Measurements from ENCODE around the gene BRK1.
A peak's percentile ranks its signal among the peaks of the same experiment; 100 is the strongest.
"Not testable (repeated sequence)": the region's sequence is repeated elsewhere in the genome, so short reads cannot be mapped to it uniquely, and the experiment has no call there.

BRK1 gene

GRCh38 chr3:10160925-10161324, 45.5 kb downstream of the BRK1 start:
- no peaks in the 10 kb centered on the region for H3K79me2 ChIP-seq (ENCODE audit: insufficient read depth, low read depth)
- H3K4me2 ChIP-seq, result no peak overlapping the region
- H3K9ac ChIP-seq, result no peak overlapping the region
- H2AFZ ChIP-seq (ENCODE audit: low read depth), result no peak overlapping the region
- TF ChIP-seq, protein P1, sequence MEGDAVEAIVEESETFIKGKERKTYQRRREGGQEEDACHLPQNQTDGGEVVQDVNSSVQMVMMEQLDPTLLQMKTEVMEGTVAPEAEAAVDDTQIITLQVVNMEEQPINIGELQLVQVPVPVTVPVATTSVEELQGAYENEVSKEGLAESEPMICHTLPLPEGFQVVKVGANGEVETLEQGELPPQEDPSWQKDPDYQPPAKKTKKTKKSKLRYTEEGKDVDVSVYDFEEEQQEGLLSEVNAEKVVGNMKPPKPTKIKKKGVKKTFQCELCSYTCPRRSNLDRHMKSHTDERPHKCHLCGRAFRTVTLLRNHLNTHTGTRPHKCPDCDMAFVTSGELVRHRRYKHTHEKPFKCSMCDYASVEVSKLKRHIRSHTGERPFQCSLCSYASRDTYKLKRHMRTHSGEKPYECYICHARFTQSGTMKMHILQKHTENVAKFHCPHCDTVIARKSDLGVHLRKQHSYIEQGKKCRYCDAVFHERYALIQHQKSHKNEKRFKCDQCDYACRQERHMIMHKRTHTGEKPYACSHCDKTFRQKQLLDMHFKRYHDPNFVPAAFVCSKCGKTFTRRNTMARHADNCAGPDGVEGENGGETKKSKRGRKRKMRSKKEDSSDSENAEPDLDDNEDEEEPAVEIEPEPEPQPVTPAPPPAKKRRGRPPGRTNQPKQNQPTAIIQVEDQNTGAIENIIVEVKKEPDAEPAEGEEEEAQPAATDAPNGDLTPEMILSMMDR (conservative IDR thresholded peaks at IDR 0.05; ENCODE audit: low read depth, low read length), result no peak
- H3K4me3 ChIP-seq (IDR thresholded peaks at IDR 0.05; ENCODE audit: insufficient read depth, low read depth, low read length), result no peak overlapping the region
- no peaks in the 10 kb centered on the region for H3K36me3 ChIP-seq (ENCODE audit: insufficient read depth)
- no peaks in the 10 kb centered on the region for H3K27me3 ChIP-seq (ENCODE audit: insufficient read depth, low read depth)
- no peaks in the 10 kb centered on the region for H4K20me1 ChIP-seq (ENCODE audit: insufficient read depth)
- H3K4me1 ChIP-seq (ENCODE audit: low read depth, poor library complexity, severe bottlenecking), result no peaks in the 10 kb centered on the region
- H3K27ac ChIP-seq, result no peak overlapping the region

DNA sequence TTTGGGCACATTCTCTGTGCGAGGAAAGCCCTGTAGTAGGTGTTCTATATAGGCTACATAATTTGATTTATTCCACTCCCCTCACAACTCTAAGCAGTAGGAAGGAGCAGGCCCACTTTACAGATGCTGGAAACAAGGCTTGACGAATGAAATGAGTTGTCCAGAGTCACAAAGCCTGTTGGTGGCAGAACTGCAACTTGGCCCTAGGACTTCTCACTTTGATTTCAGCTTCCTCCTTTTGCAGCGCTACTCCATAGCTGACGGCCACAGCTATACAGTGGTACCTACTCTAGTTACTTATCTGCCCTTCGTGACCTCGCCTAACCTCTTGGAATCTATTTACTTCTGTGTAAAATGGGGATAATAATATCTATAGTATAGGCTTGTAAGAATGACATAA, 46.7 kb downstream of the BRK1 start:
- H3K36me3 ChIP-seq (ENCODE audit: insufficient read depth), result no peaks in the 10 kb centered on the region
- H3K27ac ChIP-seq, result no peak overlapping the region
- no peak overlapping the region for H3K9ac ChIP-seq
- H4K20me1 ChIP-seq (ENCODE audit: insufficient read depth), result no peaks in the 10 kb centered on the region
- H2AFZ ChIP-seq (ENCODE audit: low read depth), result no peak overlapping the region
- H3K4me2 ChIP-seq, result no peak overlapping the region
- no peak overlapping the region for H3K4me3 ChIP-seq (IDR thresholded peaks at IDR 0.05; ENCODE audit: insufficient read depth, low read depth, low read length)
- no peaks in the 10 kb centered on the region for H3K79me2 ChIP-seq (ENCODE audit: insufficient read depth, low read depth)
- no peaks in the 10 kb centered on the region for H3K27me3 ChIP-seq (ENCODE audit: insufficient read depth, low read depth)
- H3K4me1 ChIP-seq (ENCODE audit: low read depth, poor library complexity, severe bottlenecking), result no peaks in the 10 kb centered on the region
- TF ChIP-seq, protein P1 (conservative IDR thresholded peaks at IDR 0.05; ENCODE audit: low read depth, low read length), result no peak

GRCh38 chr3:10164201-10164545, 48.7 kb downstream of the BRK1 start:
- peak overlapping the region; percentile 26; the same call in 1 of the 2 replicates for H2AFZ ChIP-seq (ENCODE audit: low read depth)
- not testable (repeated sequence) for H3K27ac ChIP-seq; H3K4me3 ChIP-seq (IDR thresholded peaks at IDR 0.05; ENCODE audit: insufficient read depth, low read depth, low read length); H3K27me3 ChIP-seq (ENCODE audit: insufficient read depth, low read depth); H3K9ac ChIP-seq; H3K4me1 ChIP-seq (ENCODE audit: low read depth, poor library complexity, severe bottlenecking); H4K20me1 ChIP-seq (ENCODE audit: insufficient read depth); H3K36me3 ChIP-seq (ENCODE audit: insufficient read depth); H3K4me2 ChIP-seq; H3K79me2 ChIP-seq (ENCODE audit: insufficient read depth, low read depth)

DNA sequence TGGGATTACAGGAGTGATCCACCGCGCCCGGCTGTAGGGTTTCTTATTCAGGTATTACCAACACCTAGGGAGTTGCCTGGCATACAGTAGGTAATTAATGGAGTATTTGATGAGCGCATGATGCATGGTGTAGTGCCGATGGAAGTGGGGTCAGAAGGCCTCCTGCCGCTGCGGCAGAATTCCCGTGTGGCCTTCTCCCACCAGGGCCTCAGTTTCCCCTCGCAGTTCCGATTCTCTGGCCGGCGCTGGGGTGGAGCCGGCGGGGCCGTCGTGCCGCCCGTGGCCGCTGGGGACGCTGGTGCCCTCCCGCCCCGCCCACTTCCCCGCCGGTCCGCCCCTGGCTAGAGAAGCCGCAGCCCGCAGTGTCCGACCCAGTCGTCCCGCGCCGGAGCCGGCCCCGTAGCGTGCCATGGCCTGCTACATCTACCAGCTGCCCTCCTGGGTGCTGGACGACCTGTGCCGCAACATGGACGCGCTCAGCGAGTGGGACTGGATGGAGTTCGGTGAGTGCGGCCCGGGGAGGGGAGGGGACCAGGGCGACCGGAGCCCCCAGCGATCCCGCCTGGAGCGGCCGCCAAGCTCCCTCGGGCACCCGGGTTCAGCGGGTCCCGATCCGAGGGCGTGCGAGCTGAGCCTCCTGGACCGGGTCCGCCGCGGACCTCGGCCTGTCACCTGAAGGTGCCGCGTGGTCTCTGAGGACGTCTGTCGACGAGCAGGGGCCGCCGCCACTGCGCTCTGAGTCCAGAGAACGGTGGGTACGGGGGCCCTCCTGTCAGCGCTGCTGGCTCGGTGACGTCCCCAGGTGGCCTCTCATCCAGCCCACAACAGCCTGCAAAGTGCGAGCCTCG, 49.3 kb downstream of the BRK1 start, which contains the start of gene IRAK2:
Gene IRAK2 (plus strand): TSS at position 374 of the 848 bp plus-strand sequence. CDS start 36 bp downstream, at position 410.
- Histone ChIP-seq H3K4me3 (IDR thresholded peaks at IDR 0.05; ENCODE audit: insufficient read depth, low read depth, low read length) (no peak within 1 kb of the TSS), H3K79me2 (ENCODE audit: insufficient read depth, low read depth) (no peaks in the 10 kb centered on the region), H3K36me3 (ENCODE audit: insufficient read depth) (no peaks in the 10 kb centered on the region), H2AFZ (ENCODE audit: low read depth) (peak within 1 kb of the TSS; percentile 26; the same call in 1 of the 2 replicates), H4K20me1 (ENCODE audit: insufficient read depth) (no peaks in the 10 kb centered on the region), H3K4me1 (ENCODE audit: low read depth, poor library complexity, severe bottlenecking) (no peaks in the 10 kb centered on the region), H3K9ac (no peak within 1 kb of the TSS), H3K27ac (no peak within 1 kb of the TSS), H3K4me2 (no peak within 1 kb of the TSS), H3K27me3 (ENCODE audit: insufficient read depth, low read depth) (no peaks in the 10 kb centered on the region)
- TF ChIP-seq, protein P1 (conservative IDR thresholded peaks at IDR 0.05; ENCODE audit: low read depth, low read length), result peak; percentile 40

DNA sequence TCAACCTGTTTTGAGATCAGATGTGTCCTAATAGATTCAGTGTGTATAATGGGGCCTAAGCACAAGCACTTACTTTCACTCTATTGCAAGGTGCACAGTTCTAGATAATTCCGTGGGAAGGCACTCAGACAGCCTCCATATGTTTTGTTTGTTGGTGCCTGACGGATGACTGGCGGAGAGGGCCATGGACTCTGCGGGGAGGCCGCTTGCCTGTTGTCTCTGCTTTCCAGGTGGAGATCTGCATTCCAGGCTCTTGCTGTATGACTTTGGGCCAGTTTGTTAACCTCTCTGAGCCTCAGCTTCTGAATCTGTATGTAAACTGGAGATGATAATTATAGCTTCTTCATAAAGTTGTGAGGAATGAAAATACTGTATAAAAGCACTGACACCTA, 50.7 kb downstream of the BRK1 start:
- H3K4me2 ChIP-seq, result no peak overlapping the region
- no peaks in the 10 kb centered on the region for H3K4me1 ChIP-seq (ENCODE audit: low read depth, poor library complexity, severe bottlenecking)
- H2AFZ ChIP-seq (ENCODE audit: low read depth), result no peak overlapping the region
- no peaks in the 10 kb centered on the region for H3K79me2 ChIP-seq (ENCODE audit: insufficient read depth, low read depth)
- H3K9ac ChIP-seq, result no peak overlapping the region
- H3K36me3 ChIP-seq (ENCODE audit: insufficient read depth), result no peaks in the 10 kb centered on the region
- TF ChIP-seq, protein P1 (conservative IDR thresholded peaks at IDR 0.05; ENCODE audit: low read depth, low read length), result no peak
- H3K4me3 ChIP-seq (IDR thresholded peaks at IDR 0.05; ENCODE audit: insufficient read depth, low read depth, low read length), result no peak overlapping the region
- no peaks in the 10 kb centered on the region for H3K27me3 ChIP-seq (ENCODE audit: insufficient read depth, low read depth)
- H3K27ac ChIP-seq, result no peak overlapping the region
- H4K20me1 ChIP-seq (ENCODE audit: insufficient read depth), result no peaks in the 10 kb centered on the region

Data from KMS-11 (cell line).